GM21360 (cell line): Measurements from ENCODE around the gene GPC6.
A peak's percentile ranks its signal among the peaks of the same experiment; 100 is the strongest.

Source experiments
- ATAC-seq: cut with Tn5 transposase; IDR thresholded peaks from one replicate; pipeline ENCODE4 v1.9.1; 2021; ENCODE audit warnings: mild to moderate bottlenecking, moderate library complexity; ENCODE audit not compliant: unreplicated experiment

Gene GPC6

GRCh38 chr13:94308832-94309231, 1082.2 kb downstream of the GPC6 start:
- ATAC-seq, result no peak

GRCh38 chr13:94309576-94309975, 1083.0 kb downstream of the GPC6 start:
- ATAC-seq, result no peak

GRCh38 chr13:94309997-94310855, 1083.6 kb downstream of the GPC6 start:
- no peak for ATAC-seq

GRCh38 chr13:94311893-94312292, 1085.3 kb downstream of the GPC6 start:
- no peak for ATAC-seq

- ATAC-seq, result peak; percentile 41
Observed at GRCh38 chr13:94312511-94313216, 1086.1 kb downstream of the GPC6 start.

- no peak for ATAC-seq
Observed at GRCh38 chr13:94313321-94313910, 1086.8 kb downstream of the GPC6 start.

- ATAC-seq, result no peak
Observed at GRCh38 chr13:94313926-94314325, 1087.3 kb downstream of the GPC6 start.

- ATAC-seq, result no peak
Observed at GRCh38 chr13:94315188-94315587, 1088.6 kb downstream of the GPC6 start.

- ATAC-seq, result peak; percentile 77
Observed at GRCh38 chr13:94317063-94317491, 1090.5 kb downstream of the GPC6 start.

- ATAC-seq, result peak; percentile 45
Observed at GRCh38 chr13:94318418-94318817, 1091.8 kb downstream of the GPC6 start.

- no peak for ATAC-seq
Observed at GRCh38 chr13:94319501-94319900, 1092.9 kb downstream of the GPC6 start.

- no peak for ATAC-seq
Observed at GRCh38 chr13:94322925-94323763, 1096.5 kb downstream of the GPC6 start.

- peak; percentile 37 for ATAC-seq
Observed at GRCh38 chr13:94323764-94324758, 1097.5 kb downstream of the GPC6 start.

GRCh38 chr13:94324767-94325540, 1098.3 kb downstream of the GPC6 start:
- no peak for ATAC-seq

GRCh38 chr13:94325650-94326049, 1099.0 kb downstream of the GPC6 start:
- no peak for ATAC-seq

GRCh38 chr13:94327318-94327717, 1100.7 kb downstream of the GPC6 start:
- ATAC-seq, result peak; percentile 99

- ATAC-seq, result no peak
Observed at GRCh38 chr13:94328381-94329041, 1101.9 kb downstream of the GPC6 start.

GRCh38 chr13:94329277-94329676, 1102.7 kb downstream of the GPC6 start:
- no peak for ATAC-seq
